GM11168 (cell line): ENCODE results near the gene PLCB1.
"Not testable (repeated sequence)": the region's sequence is repeated elsewhere in the genome, so short reads cannot be mapped to it uniquely, and the experiment has no call there.

Experiments
- in situ Hi-C: fragments of 300-500 bp; cut with MboI; formaldehyde crosslinking; loops from one replicate; pipeline ENCODE4 v1.12.0; 2022; ENCODE audit warnings: low sequenced_read_pairs; ENCODE audit not compliant: unreplicated experiment

The PLCB1 gene

DNA sequence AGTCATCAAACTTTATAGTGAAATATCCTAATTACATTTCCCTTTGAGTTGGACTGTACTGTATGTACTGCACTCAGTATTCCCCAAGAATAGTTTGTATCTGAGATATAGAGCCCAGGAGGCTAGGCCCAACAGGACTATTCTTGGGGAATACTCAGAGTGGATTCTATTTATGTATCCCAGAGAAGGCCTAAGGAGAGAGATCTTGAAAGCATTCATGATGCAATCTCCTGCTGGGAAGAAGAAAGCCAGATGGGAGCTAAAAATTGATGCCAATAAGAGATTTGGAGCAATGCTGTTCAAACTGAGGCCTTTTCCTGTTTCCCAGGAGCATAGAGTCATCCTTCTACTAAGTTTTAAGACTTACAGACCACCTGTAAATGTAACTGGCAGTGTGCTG is 484.7 kb downstream of the PLCB1 start:
- in situ Hi-C loops: no loop called here

DNA sequence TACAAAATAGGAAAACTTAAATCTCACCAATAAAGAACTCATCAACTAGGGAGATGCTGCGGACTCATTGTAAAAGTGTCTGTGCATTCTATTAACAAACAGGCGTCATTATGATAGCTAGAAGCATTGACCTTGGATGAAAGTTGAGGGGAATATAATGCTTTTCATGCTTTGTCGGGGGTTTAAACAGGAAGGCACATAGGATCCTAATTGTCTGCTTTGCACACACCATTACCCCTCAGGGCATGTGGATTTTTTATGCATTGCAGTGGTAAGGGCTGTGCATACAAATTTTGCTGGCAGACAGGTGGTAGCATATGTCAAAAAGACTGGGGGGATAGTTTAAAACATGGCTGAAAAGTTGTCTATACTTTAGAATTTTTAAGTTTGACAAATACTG is 488.9 kb downstream of the PLCB1 start:
- in situ Hi-C loops: no loop called here

DNA sequence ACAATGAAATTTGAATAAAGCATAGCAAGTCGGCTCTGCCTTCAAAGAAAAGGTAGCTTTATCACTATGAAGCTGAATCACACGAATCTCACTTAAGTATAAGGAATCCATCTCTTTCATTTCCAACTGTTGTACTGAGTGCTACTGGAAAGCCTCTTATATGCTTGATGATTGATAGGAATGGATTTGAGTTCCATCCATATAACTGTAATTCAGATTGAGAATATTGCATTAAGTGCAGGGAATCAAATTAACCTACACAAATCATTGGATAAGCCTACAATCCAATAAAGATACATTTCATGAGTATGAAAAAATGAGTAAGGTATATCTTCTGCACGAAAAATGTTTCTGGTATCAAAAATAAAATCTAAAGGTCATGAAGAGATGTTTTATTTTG is 492.0 kb downstream of the PLCB1 start:
- in situ Hi-C loops: no loop called here

DNA sequence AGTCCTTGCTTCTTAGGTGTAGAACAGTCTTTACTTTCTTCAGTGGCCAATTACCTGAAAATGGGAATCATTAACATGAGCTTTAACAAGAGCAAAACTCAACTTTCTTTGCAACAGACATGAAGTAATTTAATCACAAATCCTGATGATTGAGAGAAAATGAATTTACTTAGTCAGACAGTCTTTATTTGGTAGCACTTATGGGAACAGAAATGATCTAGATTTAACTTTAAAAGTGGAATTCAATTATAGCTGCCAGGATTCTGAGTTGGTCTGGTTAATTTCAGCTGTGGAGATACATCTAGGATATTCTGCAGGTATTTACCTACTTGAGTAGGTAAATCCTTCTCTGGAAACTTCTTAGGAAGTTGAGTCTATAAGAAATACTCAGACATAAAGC is 492.6 kb downstream of the PLCB1 start:
- in situ Hi-C loops: no loop called here

DNA sequence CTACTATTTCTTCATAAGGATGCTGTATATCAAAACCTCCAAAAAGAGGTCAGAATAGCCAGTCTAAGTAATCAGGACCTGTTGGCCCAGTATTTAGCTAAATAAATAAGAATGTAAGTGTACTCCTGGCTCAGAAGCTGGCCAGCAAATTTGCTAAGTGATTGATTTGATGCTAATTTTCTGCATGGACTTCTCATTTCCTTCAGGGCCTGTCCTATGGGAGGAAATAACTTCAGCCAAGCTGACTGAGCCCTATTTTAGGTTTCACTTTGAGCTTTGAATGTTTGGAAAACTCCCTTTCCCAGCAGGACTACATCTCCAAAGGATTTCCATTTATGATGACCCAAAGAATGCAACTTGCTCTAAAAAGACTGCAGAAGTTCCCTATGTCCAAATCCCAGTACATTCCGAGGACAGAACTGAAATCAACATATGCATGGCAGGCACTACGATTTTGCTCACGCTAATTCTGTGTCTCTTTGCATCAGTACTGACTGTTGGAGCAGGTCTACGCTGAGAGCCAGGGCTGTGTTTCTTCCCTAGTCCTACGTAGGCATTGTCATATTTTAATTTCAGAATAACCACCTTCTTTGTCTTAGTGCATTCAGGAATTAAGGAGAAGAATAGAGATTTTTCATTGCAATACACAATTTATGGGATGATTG is 495.4 kb downstream of the PLCB1 start:
- in situ Hi-C loops: no loop called here

DNA sequence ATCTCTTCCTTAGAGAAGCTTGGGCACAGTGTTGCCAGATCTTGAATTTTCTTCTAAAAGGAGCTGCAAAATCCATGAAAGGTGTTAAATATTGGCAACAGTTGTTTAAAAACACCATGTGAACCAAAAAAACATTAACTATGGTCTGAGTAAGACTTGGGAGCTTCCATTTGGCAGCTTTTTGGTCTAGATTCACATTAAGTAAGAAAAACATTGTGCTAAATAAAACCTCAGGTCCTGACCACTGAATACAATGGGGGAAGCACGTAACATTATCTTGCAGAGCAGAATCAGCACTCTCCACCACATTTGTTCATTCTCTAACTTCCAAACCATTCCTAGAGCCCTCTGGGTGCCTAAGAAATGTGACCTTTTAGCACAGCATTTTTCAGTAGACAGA is 499.2 kb downstream of the PLCB1 start:
- in situ Hi-C loops: no loop called here

DNA sequence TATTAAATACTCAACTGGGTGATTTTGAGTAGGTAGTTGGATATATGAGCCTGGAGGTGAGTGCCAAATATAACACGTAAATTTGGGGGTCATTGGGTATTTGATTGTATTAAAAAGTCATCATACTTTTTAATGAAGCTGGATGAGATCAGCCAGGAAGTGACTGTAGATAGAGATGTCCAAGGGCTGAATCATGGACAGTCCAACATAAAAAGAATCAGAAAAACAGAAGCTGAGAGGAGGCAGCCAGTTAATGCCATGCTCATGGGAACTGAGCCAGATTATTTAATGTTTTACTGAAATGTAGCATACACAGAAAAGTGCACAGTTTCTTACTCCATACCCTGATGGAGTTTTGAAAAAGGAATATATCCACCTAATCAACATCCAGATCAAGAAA is 501.3 kb downstream of the PLCB1 start:
- in situ Hi-C loops: no loop called here

DNA sequence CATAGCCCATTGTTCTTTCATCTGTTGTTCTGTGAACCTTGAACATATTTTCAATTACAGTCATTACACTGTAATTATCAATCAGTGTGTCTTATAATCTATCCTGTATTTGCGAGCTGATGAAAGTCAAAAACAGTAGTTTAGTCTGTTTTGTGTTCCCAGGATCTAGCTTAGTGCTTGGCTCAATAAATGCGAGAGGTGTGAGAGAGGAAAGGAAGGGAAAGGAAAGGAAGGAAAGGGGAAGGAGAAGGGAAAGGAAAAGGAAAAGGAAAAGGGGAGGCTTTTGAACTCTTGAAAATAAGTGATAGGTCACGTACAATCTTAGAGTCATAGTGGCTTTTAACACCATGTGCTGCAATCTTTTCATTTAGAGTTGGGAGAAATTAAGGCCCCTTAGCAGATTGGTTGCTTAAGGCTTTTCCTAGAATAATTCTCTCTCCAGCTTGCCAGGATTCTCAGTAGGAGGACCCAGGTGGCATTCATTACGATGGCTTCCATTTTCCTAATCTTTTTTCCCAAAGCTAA is 503.0 kb downstream of the PLCB1 start:
- in situ Hi-C loops: no loop called here

DNA sequence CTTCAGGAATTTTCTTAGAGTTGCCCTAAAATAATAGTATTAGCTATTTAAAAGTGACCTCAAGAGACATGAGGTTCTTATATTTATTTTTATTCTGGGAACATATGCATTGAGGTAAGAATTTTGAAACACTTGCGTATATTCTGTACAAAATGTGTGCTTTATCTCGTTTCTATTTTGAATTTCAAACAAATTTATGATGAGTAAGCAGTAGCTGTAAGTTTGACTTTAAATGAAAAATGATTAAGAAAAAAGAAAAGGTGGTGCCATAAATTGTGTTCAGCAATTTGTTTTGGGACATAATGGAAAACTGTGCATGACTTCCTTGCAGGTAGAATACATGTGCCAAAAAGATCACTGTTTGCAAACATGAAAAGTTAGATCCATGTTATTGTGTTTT is 503.8 kb downstream of the PLCB1 start:
- in situ Hi-C loops: no loop called here

DNA sequence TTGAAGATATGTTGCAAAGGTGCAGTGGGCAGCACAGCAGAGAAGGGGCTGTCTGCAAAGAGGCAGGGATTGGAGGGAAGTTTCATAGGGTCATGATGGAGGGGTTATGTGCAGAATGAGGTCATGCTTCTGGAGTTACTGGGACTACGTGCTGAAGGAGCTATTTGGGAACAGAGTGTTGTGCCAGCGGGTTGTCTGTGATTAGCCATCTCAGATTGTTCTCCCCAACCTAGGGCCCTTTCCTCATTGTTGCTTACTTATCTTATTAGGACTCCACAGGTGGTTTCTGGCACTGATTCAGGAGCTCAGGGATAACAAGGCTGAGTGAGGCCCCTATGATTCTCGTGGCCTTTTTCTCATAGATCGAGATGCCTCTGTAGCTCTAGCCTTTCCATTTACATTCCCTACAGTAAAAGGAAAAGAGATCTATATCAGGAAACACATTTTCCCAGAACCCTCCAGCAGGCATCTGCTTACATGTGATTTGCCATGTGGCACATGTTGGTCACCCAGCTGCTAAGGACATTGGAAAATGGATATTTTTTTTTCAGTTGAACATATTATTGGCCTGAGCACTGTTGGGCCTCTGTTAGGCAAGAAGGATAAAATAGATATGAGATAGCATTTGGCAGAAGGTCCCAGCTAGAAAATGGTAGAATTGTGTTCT is 507.2 kb downstream of the PLCB1 start:
- in situ Hi-C loops: no loop called here

DNA sequence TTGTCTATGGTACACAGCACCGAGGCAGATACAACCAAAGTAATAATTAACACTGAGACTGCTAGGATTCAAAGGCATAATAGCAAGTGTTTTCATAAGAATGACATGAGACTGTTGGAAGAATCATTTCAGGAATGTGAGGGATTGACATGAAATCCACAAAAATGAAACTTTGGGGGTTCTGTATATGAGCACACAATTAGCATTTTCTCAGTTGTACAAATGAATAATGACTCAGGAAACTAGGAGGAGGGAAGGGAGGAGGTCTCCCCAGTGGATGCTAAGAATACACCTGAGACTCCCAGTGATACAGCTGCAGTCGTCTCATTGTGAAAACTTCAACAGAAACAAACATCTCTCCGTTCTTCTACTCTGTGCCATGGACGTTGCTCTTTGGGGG is 508.4 kb downstream of the PLCB1 start:
- in situ Hi-C loops: no loop called here

DNA sequence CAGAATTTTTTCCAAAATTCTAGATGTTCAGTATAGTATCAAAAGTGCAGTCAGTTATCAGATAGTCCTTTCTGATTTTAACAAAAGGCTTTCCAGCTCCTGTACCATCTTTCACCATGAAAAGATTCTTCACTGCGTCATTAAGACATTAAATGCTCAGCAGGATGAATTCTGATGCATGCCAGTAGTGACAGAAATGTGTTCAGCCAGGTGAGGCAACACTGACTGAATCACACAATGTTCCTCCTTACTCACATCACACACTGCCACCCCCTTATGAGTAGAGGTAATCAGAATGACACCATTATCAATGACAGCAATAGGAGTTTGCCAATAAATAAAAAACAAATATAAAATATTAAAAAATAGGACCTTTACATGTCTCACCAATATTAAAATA is 510.2 kb downstream of the PLCB1 start:
- in situ Hi-C loops: no loop called here

DNA sequence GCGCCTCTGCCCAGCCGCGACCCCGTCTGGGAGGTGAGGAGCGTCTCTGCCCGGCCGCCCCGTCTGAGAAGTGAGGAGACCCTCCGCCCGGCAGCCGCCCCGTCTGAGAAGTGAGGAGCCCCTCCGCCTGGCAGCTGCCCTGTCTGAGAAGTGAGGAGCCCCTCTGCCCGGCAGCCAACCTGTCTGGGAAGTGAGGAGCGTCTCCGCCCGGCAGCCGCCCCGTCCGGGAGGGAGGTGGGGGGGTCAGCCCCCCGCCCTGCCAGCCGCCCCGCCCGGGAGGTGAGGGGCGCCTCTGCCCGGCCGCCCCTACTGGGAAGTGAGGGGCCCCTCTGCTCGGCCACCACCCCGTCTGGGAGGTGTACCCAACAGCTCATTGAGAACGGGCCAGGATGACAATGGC is 512.4 kb downstream of the PLCB1 start:
- in situ Hi-C loops: not testable (repeated sequence)

DNA sequence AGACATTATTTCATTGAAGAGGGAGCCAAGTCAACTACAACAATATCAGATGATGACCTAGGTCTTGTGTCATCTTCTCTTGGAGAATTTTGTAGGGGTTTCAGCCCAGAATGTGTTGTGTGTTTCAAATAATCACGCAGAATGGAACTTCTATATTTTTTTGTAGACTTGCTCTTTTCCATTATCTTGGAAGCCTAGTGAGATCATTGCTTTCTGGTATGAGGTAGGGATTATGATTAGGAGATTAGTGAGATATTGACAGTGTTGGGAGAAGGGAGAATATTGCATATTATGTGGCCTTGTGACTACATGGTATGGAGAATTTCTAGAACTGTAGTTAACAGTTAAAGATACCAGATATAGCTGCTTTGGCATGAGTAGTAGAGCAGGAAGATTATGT is 513.3 kb downstream of the PLCB1 start:
- in situ Hi-C loops: no loop called here

DNA sequence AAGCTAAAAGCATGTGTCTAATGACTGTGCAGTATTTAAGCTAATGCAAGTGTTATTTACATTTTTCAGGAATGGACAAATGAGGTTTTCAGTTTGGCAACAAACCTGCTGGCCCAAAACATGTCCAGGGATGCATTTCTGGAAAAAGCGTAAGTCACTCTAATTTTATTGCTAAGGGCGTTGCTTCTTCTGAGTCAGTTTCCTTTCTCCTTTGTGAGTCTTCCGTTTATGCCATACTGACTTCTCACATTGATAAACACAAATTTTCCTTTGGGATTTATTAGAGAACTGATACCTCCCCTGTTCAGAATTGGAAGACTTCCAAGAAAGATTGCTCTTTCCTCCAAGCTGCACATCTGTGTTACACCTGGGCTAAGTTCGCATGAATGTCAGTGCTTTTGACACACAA is 514.0 kb downstream of the PLCB1 start:
- in situ Hi-C loops: no loop called here

DNA sequence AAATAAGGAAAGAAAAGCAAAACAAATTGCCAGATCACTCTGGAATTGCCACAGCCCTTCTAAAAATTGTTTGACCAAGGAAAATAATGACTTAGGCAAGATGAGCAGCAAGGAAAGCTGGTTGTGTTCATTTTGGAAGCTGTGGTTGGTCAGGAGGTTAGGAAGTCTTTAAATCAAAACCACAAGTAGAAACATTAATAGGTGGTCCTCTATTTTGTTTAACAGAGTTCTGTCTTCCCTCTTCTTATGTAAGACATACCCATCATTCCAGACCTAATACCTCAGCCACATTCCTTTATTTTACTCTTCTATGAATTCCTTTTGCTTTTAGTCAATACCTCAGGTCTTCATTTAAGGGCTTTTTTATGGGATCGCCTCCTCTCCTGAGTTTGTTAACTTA is 514.6 kb downstream of the PLCB1 start:
- in situ Hi-C loops: no loop called here

DNA sequence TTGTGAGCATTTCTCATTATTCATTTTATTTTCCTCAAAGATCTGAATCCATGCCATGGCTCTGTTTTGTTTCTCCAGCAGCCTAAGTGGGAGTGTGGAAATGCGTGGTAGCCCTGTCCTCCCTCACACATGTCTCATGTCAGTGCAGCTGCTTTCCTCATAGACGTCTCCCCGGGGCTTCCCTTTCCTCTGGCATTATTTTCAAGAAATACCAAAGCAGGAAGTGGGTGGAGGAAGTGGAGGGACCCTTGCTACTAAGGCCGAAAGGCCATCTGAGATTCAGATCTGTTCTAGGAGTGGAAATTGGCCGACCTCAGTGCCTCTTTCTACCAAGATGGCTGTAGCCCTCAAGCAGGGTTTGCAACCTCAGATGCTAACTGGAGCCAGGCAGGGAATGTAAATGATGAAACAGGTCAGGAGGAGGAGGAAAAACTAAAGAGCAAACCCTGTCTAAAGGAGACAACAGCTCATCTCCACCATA is 515.9 kb downstream of the PLCB1 start:
- in situ Hi-C loops: no loop called here

DNA sequence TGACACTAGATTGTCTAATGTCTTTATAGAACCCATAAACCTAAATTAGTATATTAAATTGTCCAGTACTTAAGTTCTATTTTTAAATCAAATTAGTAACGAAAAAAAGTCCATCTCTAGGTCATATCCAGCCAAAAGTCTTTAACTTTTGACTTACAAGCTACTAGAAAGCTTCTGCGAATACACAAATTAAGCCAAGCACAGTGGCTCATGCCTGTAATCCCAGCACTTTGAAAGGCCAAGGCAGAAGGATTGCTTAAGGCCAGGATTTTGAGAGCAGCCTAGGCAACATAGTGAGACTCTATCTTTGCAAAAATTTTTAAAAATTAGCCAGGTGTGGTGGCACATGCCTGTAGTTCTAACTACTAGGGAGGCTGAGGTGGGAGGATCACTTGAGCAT is 516.4 kb downstream of the PLCB1 start:
- in situ Hi-C loops: no loop called here

DNA sequence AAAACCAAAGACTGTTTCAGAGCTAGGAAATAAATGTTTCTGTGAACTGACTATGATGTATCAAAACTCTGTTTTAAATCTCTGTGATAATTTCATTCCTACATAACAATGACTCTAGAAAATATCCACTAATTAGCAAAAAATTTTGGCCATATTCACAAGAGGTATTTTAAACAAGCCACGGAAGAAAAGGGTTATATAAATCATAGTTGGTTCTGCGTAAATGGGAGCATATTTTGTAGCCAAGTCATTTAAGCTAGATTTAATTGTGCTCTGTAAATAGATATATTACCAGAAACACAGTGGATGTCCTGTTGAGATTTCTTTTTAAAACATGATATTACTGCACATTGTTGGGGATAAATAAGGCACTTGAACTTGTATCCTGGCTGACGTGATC is 520.3 kb downstream of the PLCB1 start:
- in situ Hi-C loops: no loop called here

DNA sequence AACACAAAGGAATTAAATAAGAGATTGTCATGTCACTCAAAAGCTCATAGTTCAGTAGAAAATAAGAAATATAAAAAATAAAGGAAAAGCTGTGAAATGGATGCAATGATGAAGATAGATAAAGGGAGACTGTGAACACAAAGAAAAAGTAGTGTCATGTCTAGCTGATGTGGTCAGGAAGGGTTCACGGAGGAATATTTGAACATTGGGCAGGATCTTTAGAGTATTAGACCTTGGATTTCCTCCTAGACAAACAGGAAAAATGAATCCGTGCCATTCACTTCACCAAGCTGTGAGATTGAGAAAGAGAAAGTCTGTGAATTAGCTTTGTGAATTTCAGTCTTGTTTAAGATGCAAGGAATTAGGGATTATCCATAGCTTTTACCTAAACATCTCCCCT is 522.4 kb downstream of the PLCB1 start:
- in situ Hi-C loops: no loop called here

DNA sequence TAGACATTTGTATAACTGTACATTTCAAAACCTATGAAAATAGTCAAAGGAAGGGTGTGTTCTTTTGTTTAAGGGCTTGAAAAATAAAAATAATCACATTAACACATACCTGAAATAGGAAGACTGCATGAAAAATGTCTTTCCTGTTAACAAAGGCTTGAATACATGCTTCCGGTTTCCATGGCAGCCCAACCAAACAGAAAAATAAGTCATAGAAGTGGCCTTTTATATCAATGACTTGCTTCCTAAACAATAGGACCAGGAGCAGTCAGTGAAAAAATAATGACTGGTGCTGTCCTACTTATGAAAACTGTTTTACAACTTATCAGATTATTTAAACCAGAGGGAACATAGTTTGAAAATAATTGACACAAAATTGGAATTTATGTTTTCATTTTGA is 524.3 kb downstream of the PLCB1 start:
- in situ Hi-C loops: no loop called here

DNA sequence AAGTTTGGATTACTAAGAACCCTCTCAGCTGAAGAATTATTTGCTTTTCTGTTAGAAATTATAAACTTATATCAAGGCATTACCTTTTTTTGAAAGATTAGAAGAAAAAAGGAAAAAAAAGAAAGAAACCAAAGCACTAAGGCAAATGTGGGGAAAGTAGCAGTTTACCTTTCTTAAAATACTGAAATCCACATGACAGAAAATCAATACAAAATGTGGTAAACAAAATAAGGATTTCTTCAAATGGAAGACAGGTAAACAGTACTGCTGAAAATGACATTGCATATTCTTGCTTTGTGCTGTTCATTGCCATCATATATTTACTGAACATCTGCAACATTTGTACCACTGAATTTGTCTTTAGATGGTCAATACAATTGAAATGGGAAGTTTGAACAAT is 525.6 kb downstream of the PLCB1 start:
- in situ Hi-C loops: no loop called here
